ENCODE measurements around the gene FRMD5. TPM values are rescaled to one million over a fixed set of nuclear protein-coding genes. Genes with fewer than 3 reads are reported as not detected.

Gene FRMD5
- polyA plus RNA-seq, 3 donors: not detected

DNA sequence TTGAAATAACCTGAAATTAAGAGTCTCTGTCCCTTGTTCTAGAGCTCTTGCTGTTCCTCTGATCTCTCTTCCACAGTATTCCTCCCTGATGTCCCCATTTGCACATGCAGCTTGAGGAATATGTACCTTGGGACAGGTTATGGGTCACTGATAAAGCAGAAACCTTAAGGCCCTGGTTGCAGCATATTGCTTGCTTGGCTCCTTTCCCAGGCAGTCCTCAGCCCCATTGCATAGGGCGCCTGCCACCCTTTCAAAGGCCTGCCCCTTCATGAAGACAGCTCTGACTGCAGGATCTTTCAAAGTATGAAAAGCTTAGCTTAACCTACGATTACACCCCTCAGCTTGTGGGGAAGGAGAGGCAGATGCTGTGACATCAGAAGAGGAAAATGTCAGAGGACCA lies 316.6 kb downstream of the FRMD5 start:
- no peaks in the 10 kb centered on the region for H3K79me2 ChIP-seq (ENCODE audit: insufficient read depth, low read length)
- DNase-seq: no peak
- H3K4me3 ChIP-seq (replicated peaks in 1 of 3; ENCODE audit: low read depth in 2 of 3, low read length in 3 of 3): no peak overlapping the region
- no peak overlapping the region for H2AFZ ChIP-seq (ENCODE audit: insufficient read depth, low read depth, low read length, poor library complexity, severe bottlenecking)
- intact Hi-C loops (cut with micrococcal nuclease): no loop called here
- TF ChIP-seq, protein P1, sequence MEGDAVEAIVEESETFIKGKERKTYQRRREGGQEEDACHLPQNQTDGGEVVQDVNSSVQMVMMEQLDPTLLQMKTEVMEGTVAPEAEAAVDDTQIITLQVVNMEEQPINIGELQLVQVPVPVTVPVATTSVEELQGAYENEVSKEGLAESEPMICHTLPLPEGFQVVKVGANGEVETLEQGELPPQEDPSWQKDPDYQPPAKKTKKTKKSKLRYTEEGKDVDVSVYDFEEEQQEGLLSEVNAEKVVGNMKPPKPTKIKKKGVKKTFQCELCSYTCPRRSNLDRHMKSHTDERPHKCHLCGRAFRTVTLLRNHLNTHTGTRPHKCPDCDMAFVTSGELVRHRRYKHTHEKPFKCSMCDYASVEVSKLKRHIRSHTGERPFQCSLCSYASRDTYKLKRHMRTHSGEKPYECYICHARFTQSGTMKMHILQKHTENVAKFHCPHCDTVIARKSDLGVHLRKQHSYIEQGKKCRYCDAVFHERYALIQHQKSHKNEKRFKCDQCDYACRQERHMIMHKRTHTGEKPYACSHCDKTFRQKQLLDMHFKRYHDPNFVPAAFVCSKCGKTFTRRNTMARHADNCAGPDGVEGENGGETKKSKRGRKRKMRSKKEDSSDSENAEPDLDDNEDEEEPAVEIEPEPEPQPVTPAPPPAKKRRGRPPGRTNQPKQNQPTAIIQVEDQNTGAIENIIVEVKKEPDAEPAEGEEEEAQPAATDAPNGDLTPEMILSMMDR (IDR thresholded peaks at IDR 0.05): no peak
- WGBS (ENCODE audit: insufficient coverage): no CpG with 5 or more reads among the region's 2 CpGs
- H4K20me1 ChIP-seq (ENCODE audit: insufficient read depth, low read length): no peaks in the 10 kb centered on the region
- H3K27me3 ChIP-seq (ENCODE audit: control insufficient read depth in 2 of 2, insufficient read depth in 2 of 2, low read length in 2 of 2): no peaks in the 10 kb centered on the region
- H3K27ac Mint-ChIP-seq: peak overlapping the region in 2 of 7 donors; percentile 54 to 60
- H3K27me3 Mint-ChIP-seq (ENCODE audit: low read depth in 3 of 3): no peaks in the 10 kb centered on the region
- H3K9me3 ChIP-seq (replicated peaks in 1 of 2; ENCODE audit: control insufficient read depth in 1 of 2, insufficient read depth in 1 of 2, low read length in 2 of 2): no peaks in the 10 kb centered on the region
- peaks cover 38 to 73% of the 10 kb centered on the region in 2 donors for H3K36me3 Mint-ChIP-seq
- peak overlapping the region; percentile 15 for H3K9ac ChIP-seq (ENCODE audit: insufficient read depth, low read length, poor library complexity, severe bottlenecking)
- H3K27ac ChIP-seq (ENCODE audit: low read depth in 1 of 2, low read length in 2 of 2): no peak overlapping the region
- no peaks in the 10 kb centered on the region for H3K4me1 Mint-ChIP-seq
- H3K9me3 Mint-ChIP-seq: peaks cover 0 to 2% (median 0%) of the 10 kb centered on the region in 7 donors
- H3K4me1 ChIP-seq (ENCODE audit: control insufficient read depth in 1 of 2, insufficient read depth in 2 of 2, low read length in 2 of 2): no peaks in the 10 kb centered on the region
- H3K4me2 ChIP-seq (replicated peaks; ENCODE audit: extremely low read depth, low read length, poor library complexity, severe bottlenecking): no peak overlapping the region
- H3K36me3 ChIP-seq (replicated peaks in 1 of 2; ENCODE audit: control insufficient read depth in 1 of 2, insufficient read depth in 2 of 2, low read length in 2 of 2): peaks cover 0 to 49% of the 10 kb centered on the region in 2 donors
- H3K4me3 Mint-ChIP-seq: no peak overlapping the region

DNA sequence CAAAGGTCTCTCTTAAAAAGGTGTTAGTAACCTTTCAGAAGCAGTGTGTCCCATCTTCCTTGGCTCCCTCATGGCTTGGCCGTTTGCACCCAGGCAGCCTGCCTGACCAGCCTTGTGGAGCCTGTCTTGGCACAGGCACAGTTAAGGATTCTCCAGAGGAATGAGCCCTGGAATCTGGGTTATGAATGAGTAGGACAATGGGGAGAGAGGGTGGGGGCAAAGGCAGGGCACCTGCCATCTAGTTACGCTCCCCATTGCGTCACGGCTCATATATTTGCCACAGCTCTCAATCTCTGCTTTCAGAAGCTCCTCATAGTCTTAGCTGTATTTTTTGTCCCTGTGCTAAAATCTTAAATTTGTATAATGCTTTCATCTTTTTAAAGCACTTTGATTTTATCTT lies 317.7 kb downstream of the FRMD5 start:
- H3K79me2 ChIP-seq (ENCODE audit: insufficient read depth, low read length): no peaks in the 10 kb centered on the region

More for the DNA sequence above, 317.7 kb downstream of the FRMD5 start:
- no peaks in the 10 kb centered on the region for H3K9me3 ChIP-seq (replicated peaks in 1 of 2; ENCODE audit: control insufficient read depth in 1 of 2, insufficient read depth in 1 of 2, low read length in 2 of 2)
- TF ChIP-seq, protein P1 (IDR thresholded peaks at IDR 0.05): no peak
- no CpG with 5 or more reads among the region's 4 CpGs for WGBS (ENCODE audit: insufficient coverage)
- Mint-ChIP-seq H3K27ac (peak overlapping the region in 1 of 7 donors; percentile 44), H3K9me3 (peaks cover 0 to 2% (median 0%) of the 10 kb centered on the region in 7 donors), H3K27me3 (ENCODE audit: low read depth in 3 of 3) (no peaks in the 10 kb centered on the region), H3K4me3 (no peak overlapping the region), H3K4me1 (no peaks in the 10 kb centered on the region), H3K36me3 (peaks cover 39 to 71% of the 10 kb centered on the region in 2 donors)
- intact Hi-C loops (cut with micrococcal nuclease): no loop called here
- H2AFZ ChIP-seq (ENCODE audit: insufficient read depth, low read depth, low read length, poor library complexity, severe bottlenecking): no peak overlapping the region
- no peaks in the 10 kb centered on the region for H3K27me3 ChIP-seq (ENCODE audit: control insufficient read depth in 2 of 2, insufficient read depth in 2 of 2, low read length in 2 of 2)
- H3K36me3 ChIP-seq (replicated peaks in 1 of 2; ENCODE audit: control insufficient read depth in 1 of 2, insufficient read depth in 2 of 2, low read length in 2 of 2): peaks cover 0 to 56% of the 10 kb centered on the region in 2 donors
- H4K20me1 ChIP-seq (ENCODE audit: insufficient read depth, low read length): no peaks in the 10 kb centered on the region
- H3K9ac ChIP-seq (ENCODE audit: insufficient read depth, low read length, poor library complexity, severe bottlenecking): no peak overlapping the region
- no peaks in the 10 kb centered on the region for H3K4me1 ChIP-seq (ENCODE audit: control insufficient read depth in 1 of 2, insufficient read depth in 2 of 2, low read length in 2 of 2)
- H3K4me3 ChIP-seq (replicated peaks in 1 of 3; ENCODE audit: low read depth in 2 of 3, low read length in 3 of 3): no peak overlapping the region
- no peak overlapping the region for H3K27ac ChIP-seq (ENCODE audit: low read depth in 1 of 2, low read length in 2 of 2)
- no peak overlapping the region for H3K4me2 ChIP-seq (replicated peaks; ENCODE audit: extremely low read depth, low read length, poor library complexity, severe bottlenecking)
- no peak for DNase-seq
